Lower leg skin (tissue), 4 donors: ENCODE data around the gene DHRSX. TPM values are rescaled to one million over a fixed set of nuclear protein-coding genes. Genes with fewer than 3 reads are reported as not detected.

ENCODE experiments used
- DNase-seq, 2 donors: peaks; one replicate each; pipeline ENCODE4 v3.0.0-alpha.2; 2019; ENCODE audit warnings: low spot score in 2 of 2
- H3K4me3 ChIP-seq: fragments of 200-600 bp; sonication (generic); 2 replicates; pipeline ENCODE4 v1.5.1; 2017; ENCODE audit warnings: mild to moderate bottlenecking, low read depth; ENCODE audit not compliant: poor library complexity, severe bottlenecking
- CTCF ChIP-seq, 3 donors: fragments of 450-650 bp; IDR thresholded peaks; one replicate each; pipeline ENCODE4 v1.5.1; 2016; ENCODE audit warnings: antibody characterized with exemption in 3 of 3, mild to moderate bottlenecking in 3 of 3, moderate library complexity in 2 of 3
- POLR2A ChIP-seq, 2 donors: fragments of 450-650 bp; IDR thresholded peaks; one replicate each; pipeline ENCODE4 v1.6.1; 2016 to 2017; ENCODE audit warnings: antibody characterized with exemption in 2 of 2, mild to moderate bottlenecking in 1 of 2, moderate library complexity in 1 of 2
- WGBS, 2 donors: methylation state at CpG; one replicate each; pipeline ENCODE4 v1.1.5; 2018; 5-methylcytosine and 5-hydroxymethylcytosine counted together
- intact Hi-C: fragments of 100-400 bp; cut with DNase I; formaldehyde crosslinking; loops from one replicate; pipeline ENCODE4 v1.15.0; 2023; ENCODE audit warnings: low total_unique reads
- total RNA-seq, 4 donors: library from RNA; depleted of rRNA; stranded (reverse); fragments of >200 nt; gene quantifications; one replicate each; pipeline ENCODE4 v1.1.0, GENCODE V29; 2016

Gene DHRSX
- total RNA-seq, 4 donors from 2014 or later: 10.9 to 21.7 (median 16.2) TPM

- no peak overlapping the region for H3K4me3 ChIP-seq
- WGBS, 2 donors: 44 to 78% methylated on average over 12 of the region's 12 CpGs
- peak in 1 of 2 donors; percentile 81 for DNase-seq
- intact Hi-C loops: no loop called here
- TF ChIP-seq POLR2A (IDR thresholded peaks at IDR 0.05) (no peak), CTCF (IDR thresholded peaks at IDR 0.05) (no peak)
Measured at GRCh38 chrX:2410279-2411020, 90.3 kb downstream of the DHRSX start.

GRCh38 chrX:2409796-2410195 lies 91.0 kb downstream of the DHRSX start:
- no peak overlapping the region for H3K4me3 ChIP-seq
- DNase-seq: peak in 1 of 2 donors; percentile 62
- no peak for TF ChIP-seq CTCF (IDR thresholded peaks at IDR 0.05)
- TF ChIP-seq POLR2A (IDR thresholded peaks at IDR 0.05): no peak

GRCh38 chrX:2408856-2409255 lies 91.9 kb downstream of the DHRSX start:
- DNase-seq: peak in 1 of 2 donors; percentile 48
- intact Hi-C loops: no loop called here
- TF ChIP-seq CTCF (IDR thresholded peaks at IDR 0.05) (no peak), POLR2A (IDR thresholded peaks at IDR 0.05) (no peak)
- no peak overlapping the region for H3K4me3 ChIP-seq
- 83 to 91% methylated on average over 9 of the region's 9 CpGs for WGBS, 2 donors

More at GRCh38 chrX:2409796-2410195, 91.0 kb downstream of the DHRSX start:
- intact Hi-C loops: no loop called here
- WGBS, 2 donors: 67 to 95% methylated on average over 8 of the region's 8 CpGs

- no peak overlapping the region for H3K4me3 ChIP-seq
- WGBS, 2 donors: 95% methylated on average over 14 of the region's 14 CpGs
- intact Hi-C loops: no loop called here
- peak in 1 of 2 donors; percentile 50 for DNase-seq
- no peak for TF ChIP-seq POLR2A (IDR thresholded peaks at IDR 0.05)
- no peak for TF ChIP-seq CTCF (IDR thresholded peaks at IDR 0.05)
Measured at GRCh38 chrX:2406891-2407518, 93.8 kb downstream of the DHRSX start.

GRCh38 chrX:2404776-2405175 lies 96.0 kb downstream of the DHRSX start:
- WGBS, 2 donors: 68 to 76% methylated on average over 8 of the region's 8 CpGs
- intact Hi-C loops: no loop called here
- TF ChIP-seq POLR2A (IDR thresholded peaks at IDR 0.05) (no peak), CTCF (IDR thresholded peaks at IDR 0.05) (no peak)
- DNase-seq: peak in 1 of 2 donors; percentile 21
- no peak overlapping the region for H3K4me3 ChIP-seq
